Measurements from ENCODE around the gene SLC38A1.
"Not testable (repeated sequence)": the region's sequence is repeated elsewhere in the genome, so short reads cannot be mapped to it uniquely, and the experiment has no call there.

The SLC38A1 gene

GRCh38 chr12:46263140-46264016, 5.5 kb downstream of the SLC38A1 start:
- DNase-seq: no peak

- no peak for DNase-seq
These were observed 7.2 kb downstream of the SLC38A1 start for GRCh38 chr12:46261646-46262045.

DNA sequence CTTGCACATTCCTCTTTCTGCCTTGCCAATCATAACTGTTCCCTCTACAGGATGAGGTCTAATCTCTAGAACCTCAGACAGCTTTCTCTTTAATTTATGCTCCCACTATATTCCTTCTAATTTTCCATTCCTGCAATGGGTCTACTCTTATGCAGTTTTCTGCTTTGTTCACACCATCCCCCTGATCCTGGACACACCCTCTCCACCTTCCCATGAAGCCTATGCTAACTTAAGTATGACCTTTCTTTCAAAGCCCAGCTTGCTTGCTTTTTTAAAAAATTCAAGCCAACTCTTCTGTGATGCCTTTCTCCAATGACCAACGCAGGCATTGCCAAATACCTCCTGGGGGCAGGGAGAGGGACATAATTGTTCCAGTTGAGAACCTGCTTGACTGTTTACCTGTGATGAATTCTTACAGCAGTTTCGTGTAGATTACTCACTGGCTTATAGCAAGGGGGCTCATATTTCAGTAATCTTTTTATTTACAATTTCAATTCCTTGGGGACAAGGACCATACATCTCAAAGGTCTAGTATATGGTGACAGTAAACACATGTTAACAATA, 7.8 kb downstream of the SLC38A1 start:
- DNase-seq: peak; percentile 8

DNA sequence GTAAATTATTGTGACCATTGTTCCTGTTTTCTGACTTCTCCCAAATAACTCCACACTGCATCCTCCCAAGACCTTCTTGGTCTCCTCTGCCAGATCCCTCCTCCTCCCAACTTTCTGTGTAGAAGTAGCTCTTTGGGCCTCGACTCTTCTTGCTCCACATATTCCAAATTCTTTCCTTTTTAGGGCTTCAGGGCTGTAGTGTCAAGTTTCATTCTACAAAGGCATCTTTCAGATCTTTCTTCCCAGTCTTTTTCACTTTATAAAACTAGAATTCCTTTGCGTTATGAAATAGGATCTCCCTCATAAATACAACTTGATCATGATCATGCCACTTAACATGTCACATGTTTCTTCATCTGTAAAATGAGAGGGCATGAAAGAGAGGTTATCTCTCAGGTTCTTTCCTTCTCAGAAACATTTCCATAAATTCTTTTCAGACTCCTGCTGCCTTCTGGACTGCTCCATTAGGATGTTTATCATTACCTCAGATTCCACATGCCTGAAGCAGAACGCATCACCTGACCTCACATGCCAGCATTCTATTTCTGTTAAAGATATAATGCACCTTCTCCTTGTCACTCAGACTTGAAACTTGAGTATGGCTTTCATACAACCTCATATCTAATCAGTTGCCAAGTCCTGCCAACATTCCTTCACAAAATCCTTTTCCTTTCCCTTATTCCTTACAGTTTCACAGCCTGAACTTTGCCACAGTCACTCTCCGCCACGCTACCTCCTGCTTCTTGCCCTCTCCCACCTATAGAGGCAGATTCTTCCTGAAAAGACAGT, 8.5 kb downstream of the SLC38A1 start:
- no peak for DNase-seq

DNA sequence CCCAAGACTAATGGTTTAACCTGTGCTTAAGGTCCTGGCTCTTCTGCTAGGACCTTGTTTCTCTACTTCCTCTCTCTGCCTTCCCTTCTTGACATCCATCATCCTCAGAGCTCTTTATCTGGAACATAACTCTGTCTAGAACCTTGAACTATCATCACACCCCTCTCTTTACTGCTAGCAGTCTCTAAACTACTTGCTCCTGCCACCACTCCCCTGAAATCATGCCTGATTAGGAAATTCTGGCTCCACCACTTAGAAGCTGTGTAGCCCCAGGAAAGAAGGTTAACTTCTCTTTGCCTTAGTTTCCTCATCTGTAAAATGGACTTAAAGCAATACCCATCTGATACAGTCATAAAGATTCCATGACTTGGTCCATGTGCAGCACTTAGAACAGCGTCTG, 9.1 kb downstream of the SLC38A1 start:
- no peak for DNase-seq

- no peak for DNase-seq
These were observed 9.8 kb downstream of the SLC38A1 start for GRCh38 chr12:46259071-46259470.

- DNase-seq: no peak
These were observed 10.7 kb downstream of the SLC38A1 start for GRCh38 chr12:46258129-46258528.

DNA sequence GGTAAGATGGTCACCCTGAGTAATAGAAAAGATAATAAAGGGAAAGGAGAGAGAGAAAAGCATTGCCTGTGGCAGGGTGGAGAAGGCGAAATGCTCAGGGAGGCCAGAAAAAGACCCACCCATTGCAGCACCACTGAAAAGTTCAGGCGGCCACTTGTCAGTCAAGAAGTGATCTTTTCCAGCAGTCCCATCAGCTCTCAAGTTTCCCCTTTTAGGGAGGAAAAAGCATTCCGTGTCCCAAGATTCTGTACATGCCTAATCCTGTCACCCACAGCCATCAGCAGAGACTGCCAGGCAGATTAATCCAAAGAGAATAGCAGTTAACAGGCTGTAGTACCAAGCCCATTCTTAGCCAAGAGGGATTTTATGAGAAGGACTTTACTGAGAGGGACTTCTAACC, 11.9 kb downstream of the SLC38A1 start:
- DNase-seq: no peak

DNA sequence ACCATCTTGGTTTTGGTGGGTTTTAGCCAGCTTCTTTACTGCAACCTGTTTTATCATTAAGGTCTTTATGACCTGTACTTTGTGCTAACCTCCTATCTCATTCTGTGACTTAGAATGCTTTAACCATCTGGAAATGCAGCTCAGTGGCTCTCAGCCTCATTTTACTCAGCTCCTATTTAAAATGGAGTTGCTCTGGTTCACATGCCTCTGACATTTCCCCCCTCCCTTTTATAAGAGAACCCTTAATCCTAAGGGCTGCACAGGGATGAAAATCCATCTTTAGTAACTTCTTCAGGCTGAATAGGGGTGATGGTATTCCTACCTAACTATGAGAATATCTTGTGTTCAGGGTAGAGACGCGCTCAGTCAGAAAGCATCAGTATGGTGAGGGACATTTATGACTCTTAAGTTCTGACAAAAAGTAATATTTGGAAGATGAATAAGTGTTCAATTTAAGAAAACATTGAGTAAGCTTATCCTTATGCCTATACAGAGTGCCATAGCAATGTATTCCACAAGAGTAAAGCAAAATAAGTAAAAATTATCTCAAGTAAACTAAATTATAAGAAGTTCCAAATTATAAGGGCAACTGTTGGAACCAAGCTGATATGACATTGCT, 15.2 kb downstream of the SLC38A1 start:
- no peak for DNase-seq

GRCh38 chr12:46251994-46252393, 16.8 kb downstream of the SLC38A1 start:
- DNase-seq: not testable (repeated sequence)

DNA sequence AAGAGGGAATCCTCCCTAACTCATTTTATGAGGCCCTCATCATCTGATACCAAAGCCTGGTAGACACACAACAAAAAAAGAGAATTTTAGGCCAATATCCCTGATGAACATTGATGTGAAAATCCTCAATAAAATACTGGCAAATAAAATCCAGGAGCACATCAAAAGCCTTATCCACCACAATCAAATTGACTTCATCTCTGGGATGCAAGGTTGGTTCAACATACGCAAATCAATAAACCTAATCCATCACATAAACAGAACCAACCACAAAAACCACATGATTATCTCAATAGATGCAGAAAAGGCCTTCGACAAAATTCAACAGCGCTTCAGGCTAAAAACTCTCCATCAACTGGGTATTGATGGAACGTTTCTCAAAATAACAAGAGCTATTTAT, 18.9 kb downstream of the SLC38A1 start:
- not testable (repeated sequence) for DNase-seq

DNA sequence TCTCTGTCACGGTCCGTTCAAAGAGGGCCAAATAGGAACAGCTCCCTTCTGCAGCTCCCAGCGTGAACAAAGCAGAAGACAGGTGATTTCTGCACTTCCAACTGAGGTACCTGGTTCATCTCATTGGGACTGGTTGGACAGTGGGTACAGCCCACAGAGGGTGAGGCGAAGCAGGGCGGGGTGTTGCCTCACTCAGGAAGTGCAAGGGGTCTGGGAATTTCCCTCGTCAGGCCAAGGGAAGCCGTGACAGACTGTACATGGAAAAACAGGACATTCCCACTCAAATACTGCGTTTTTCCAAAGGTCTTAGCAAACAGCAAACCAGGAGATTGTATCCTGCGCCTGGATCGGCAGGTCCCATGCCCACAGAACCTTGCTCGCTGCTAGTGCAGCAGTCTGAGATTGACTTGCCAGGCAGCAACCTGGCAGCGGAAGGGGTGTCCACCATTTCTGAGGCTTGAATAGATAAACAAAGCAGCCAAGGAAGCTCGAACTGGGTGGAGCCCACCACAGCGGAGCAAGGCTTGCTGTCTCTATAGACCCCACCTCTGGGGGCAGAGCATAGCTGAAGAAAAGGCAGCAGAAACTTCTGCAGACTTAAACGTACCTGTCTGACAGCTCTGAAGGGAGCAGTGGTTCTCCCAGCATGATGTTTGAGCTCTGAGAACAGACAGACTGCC, 22.7 kb downstream of the SLC38A1 start:
- DNase-seq: no peak

DNA sequence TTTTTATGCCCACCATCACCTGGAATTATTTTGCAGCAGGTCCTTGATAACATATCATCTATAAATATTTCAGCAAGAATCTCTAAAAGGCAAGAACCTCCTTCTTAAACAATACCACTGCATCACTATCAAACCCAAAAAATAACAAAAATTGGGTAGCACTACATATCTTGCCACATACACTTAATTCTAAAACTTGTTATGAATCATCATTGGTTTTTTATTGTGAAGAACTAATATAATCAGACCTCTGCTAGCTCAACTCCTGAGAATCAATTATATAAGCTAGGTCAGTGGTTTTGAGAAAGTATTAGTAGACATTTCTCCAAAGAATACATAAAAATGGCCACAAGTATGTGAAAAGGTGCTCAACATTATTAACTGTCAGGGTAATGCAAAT, 23.8 kb downstream of the SLC38A1 start:
- no peak for DNase-seq

DNA sequence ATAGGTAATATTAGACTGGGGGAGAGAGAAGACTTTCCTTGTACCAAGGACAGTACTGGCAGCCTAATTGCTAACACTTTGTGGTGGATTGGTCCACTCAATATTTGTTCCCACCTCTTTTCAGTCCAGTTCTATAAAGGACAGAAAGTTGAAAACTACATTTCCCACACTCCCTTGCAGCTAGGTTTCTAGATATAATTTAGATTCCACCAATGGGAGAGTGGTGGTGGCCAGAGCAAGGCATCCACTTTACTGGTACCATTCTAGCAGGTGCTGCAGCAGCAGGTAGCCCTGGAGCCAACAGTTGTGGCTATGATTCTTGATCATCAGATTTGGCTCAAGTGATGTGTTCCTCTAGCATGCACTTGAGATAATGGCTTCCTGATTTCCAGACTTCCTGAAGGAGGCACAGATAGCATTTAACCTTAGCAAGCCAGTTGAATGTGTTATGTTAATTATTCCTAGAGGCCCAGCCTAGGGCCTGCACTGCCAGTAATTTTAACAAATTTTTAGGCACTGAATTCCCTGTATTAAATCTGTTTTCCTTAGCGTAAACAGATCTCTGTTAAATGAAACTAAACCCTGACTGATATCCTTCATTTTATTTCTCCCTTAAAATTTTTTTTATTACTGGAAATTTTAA, 24.4 kb downstream of the SLC38A1 start:
- DNase-seq: no peak

GRCh38 chr12:46242569-46242968, 26.3 kb downstream of the SLC38A1 start:
- no peak for DNase-seq

DNA sequence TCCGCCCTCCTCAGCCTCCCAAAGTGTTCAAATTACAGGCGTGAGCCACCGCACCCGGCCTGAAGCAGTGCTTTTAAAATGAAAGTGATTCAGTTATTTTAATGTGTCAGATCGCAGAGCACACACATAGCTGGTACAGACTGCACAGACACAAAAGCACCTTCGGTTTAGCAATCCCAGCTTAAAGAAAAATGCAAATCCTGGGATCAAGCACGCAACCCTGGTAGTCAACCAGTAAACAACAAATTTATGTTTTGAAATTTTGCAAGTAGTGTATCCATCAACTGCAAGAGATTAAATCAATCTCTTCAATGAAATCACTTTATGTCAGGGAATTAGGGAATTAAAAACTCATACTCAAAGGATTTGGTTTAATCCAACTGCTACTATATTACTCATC, 28.4 kb downstream of the SLC38A1 start:
- no peak for DNase-seq

- no peak for DNase-seq
These were observed 30.0 kb downstream of the SLC38A1 start for GRCh38 chr12:46238821-46239220.

GRCh38 chr12:46237371-46238045, 31.3 kb downstream of the SLC38A1 start:
- DNase-seq: no peak

DNA sequence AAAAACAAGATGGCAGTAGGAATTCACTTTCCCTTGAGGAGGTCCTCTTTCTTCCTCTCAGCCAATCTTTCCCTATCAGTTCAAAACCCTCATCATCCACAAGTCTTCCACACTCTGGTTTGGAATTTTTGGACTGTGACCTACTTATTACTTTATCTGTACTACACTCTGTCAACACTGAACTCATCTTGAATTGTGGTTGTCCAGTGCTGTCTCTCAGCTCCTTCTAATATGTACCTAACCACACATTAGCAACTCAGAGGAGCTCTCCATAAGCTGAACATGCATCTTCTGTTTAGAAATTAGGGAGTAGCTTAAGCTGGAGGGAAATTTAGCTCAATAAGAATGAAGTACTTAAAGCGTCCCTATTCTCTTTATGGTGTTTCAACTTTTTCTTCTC, 34.8 kb downstream of the SLC38A1 start:
- DNase-seq: no peak

DNA sequence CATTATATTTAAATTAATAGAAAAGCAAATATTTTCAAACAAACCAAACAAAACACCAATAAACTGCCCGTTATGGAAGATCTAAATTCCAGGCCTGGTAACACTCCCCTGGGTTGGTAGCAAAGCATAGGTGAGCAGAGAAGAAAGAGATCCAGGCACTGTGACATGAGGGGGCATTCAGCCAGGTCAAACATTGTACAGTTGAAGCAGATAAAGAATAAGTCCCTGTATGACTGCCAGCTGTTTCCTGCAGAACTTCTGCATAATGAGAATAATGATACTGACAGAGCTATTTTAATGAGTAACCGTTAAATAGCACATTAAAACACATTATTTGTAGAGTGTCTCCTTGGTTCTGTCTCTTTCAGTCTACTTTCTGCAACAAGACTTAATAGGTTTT, 35.4 kb downstream of the SLC38A1 start:
- DNase-seq: no peak

DNA sequence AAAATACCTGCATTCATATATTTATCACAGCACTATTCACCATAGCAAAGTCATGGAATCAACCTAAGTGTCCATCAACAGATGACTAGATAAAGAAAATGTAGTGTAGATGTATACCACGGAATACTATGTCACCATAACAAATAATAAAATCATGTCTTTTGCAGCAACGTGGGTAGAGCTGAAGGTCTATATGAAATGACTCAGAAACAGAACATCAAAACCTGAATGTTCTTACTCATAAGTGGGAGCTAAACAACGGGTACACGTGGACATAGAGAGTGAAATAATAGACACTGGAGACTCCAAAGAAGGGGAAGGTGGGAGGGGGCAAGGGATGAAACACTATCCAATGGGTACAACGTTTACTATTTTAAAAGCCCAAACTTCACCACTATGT, 37.9 kb downstream of the SLC38A1 start:
- DNase-seq: no peak

DNA sequence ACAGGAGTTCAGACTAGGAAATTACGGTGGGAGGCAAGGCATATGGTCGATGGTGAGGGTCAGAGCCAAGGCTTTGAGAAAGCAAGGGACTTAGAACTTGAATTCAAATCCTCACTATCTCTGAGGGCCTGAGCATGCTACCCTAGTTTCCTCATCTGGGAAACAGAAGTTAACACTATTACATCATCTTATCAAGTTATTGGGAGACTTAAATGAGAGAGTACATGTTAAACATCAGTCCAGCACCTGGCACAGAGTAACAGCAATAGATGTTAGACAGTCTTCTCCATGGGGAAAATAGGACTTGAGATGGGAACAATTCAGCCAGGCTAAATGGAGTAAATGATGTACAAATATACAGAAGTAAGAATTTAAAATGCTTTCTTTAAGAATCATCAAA, 38.5 kb downstream of the SLC38A1 start:
- DNase-seq: no peak

Measured in COR-L47 (cell line).